Measurements from ENCODE around the gene ADRM1.
A peak's percentile ranks its signal among the peaks of the same experiment; 100 is the strongest.

Gene ADRM1

GRCh38 chr20:62299666-62300236 is 3.0 kb upstream of the ADRM1 start:
- DNase-seq (ENCODE audit: low read depth, low spot score), result no peak
- no peak for TF ChIP-seq CTCF (IDR thresholded peaks at IDR 0.05; ENCODE audit: low read depth, low read length)
- in situ Hi-C loops (cut with HindIII; ENCODE audit: low sequenced_read_pairs), result no loop called here
- no peak overlapping the region for H3K4me3 ChIP-seq (ENCODE audit: low read depth, low read length)

DNA sequence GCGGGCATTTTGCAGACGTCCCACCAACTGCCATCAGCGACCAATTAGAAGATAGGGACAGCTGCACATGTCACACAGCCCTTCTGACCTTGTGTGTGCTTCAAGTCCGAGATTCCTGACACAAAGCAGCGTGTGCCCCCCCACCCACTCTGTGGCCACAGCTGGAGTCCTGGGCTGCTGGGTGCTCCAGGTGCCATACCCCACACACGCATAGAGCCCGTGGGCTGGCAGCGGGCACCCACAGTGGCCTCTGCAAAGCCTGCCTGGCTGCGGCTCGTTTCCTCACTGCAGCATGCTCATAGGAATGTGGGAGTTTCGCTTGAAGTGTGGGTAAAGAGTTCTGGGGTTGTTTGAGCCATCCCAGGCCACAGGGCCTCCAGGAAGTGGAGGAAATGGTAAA is 2.5 kb upstream of the ADRM1 start:
- no peak for TF ChIP-seq CTCF (IDR thresholded peaks at IDR 0.05; ENCODE audit: low read depth, low read length)
- no peak for DNase-seq (ENCODE audit: low read depth, low spot score)
- no peak overlapping the region for H3K4me3 ChIP-seq (ENCODE audit: low read depth, low read length)
- in situ Hi-C loops (cut with HindIII; ENCODE audit: low sequenced_read_pairs), result no loop called here

GRCh38 chr20:62301111-62301668 is 1.6 kb upstream of the ADRM1 start:
- TF ChIP-seq CTCF (IDR thresholded peaks at IDR 0.05; ENCODE audit: low read depth, low read length), result no peak
- in situ Hi-C loops (cut with HindIII; ENCODE audit: low sequenced_read_pairs), result no loop called here
- no peak overlapping the region for H3K4me3 ChIP-seq (ENCODE audit: low read depth, low read length)
- no peak for DNase-seq (ENCODE audit: low read depth, low spot score)

DNA sequence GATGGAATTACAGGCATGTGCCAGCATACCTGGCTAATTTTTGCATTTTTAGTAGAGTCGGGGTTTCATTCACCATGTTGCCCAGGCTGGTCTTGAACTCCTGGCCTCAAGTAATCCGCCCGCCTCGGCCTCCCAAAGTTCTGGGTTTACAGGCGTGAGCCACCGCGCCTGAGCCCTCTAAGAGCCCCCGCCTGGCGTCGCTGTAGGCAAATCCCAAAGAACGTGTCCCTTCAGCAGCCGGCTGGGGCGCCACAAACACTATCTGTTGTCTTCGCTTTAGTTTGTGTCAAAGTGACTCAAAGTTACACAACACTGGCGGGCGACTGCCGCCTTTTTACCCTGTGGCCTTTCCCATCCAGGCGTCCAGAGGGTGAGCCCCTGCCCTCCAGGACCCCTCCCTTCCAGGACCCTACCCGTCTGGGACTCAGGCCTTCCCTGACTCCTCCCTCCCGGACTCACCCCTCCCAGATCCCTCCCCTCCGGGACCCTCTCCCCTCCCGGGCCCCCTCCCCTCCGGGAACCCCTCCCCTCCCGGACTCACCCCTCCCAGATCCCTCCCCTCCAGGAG is 940 bp upstream of the ADRM1 start:
- in situ Hi-C loops (cut with HindIII; ENCODE audit: low sequenced_read_pairs), result no loop called here
- H3K4me3 ChIP-seq (ENCODE audit: low read depth, low read length), result peak overlapping the region; percentile 53
- peak; percentile 92 for DNase-seq (ENCODE audit: low read depth, low spot score)
- peak; percentile 93 for TF ChIP-seq CTCF (IDR thresholded peaks at IDR 0.05; ENCODE audit: low read depth, low read length)

DNA sequence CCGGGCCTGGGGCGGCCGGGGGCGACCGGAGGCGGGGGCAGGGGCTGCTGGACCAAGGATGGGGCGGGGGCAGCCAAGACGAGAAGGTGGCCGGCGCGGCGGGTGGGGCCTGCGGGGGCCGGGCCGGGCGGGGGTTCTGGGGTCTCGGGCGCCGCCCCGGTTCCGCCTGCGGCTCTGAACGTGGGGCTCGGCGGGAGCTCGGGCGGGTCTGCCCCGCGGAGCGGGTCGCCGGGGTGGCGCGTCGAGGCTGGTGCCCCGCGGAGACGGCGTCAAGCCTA is 204 bp downstream of the ADRM1 start:
- DNase-seq (ENCODE audit: low read depth, low spot score), result no peak
- no peak for TF ChIP-seq CTCF (IDR thresholded peaks at IDR 0.05; ENCODE audit: low read depth, low read length)
- peak overlapping the region; percentile 81 for H3K4me3 ChIP-seq (ENCODE audit: low read depth, low read length)
- in situ Hi-C loops (cut with HindIII; ENCODE audit: low sequenced_read_pairs), result no loop called here

- in situ Hi-C loops (cut with HindIII; ENCODE audit: low sequenced_read_pairs), result no loop called here
- peak overlapping the region; percentile 81 for H3K4me3 ChIP-seq (ENCODE audit: low read depth, low read length)
- TF ChIP-seq CTCF (IDR thresholded peaks at IDR 0.05; ENCODE audit: low read depth, low read length), result no peak
- DNase-seq (ENCODE audit: low read depth, low spot score), result peak; percentile 8
Measured at GRCh38 chr20:62303340-62304226, 786 bp downstream of the ADRM1 start.

Data from astrocyte of the spinal cord (primary cell).